Suprapubic skin (tissue), 3 donors: ENCODE results near the gene CBS.

Experiments
- CTCF ChIP-seq, 2 donors: fragments of 200-600 bp in 1 of 2; fragments of 450-650 bp in 1 of 2; sonication (generic) in 1 of 2; IDR thresholded peaks; one replicate each; pipeline ENCODE4 v1.5.1; 2016 to 2019; ENCODE audit warnings: antibody characterized with exemption in 2 of 2, mild to moderate bottlenecking in 1 of 2, moderate library complexity in 1 of 2
- EP300 ChIP-seq: sonication (generic); formaldehyde crosslinking; IDR thresholded peaks from one replicate; pipeline ENCODE4 v1.6.1; 2017; ENCODE audit warnings: antibody characterized with exemption
- POLR2A ChIP-seq, 2 donors: fragments of 450-650 bp; IDR thresholded peaks; one replicate each; pipeline ENCODE4 v1.6.1; 2017; ENCODE audit warnings: antibody characterized with exemption in 2 of 2, mild to moderate bottlenecking in 2 of 2, moderate library complexity in 2 of 2

DNA sequence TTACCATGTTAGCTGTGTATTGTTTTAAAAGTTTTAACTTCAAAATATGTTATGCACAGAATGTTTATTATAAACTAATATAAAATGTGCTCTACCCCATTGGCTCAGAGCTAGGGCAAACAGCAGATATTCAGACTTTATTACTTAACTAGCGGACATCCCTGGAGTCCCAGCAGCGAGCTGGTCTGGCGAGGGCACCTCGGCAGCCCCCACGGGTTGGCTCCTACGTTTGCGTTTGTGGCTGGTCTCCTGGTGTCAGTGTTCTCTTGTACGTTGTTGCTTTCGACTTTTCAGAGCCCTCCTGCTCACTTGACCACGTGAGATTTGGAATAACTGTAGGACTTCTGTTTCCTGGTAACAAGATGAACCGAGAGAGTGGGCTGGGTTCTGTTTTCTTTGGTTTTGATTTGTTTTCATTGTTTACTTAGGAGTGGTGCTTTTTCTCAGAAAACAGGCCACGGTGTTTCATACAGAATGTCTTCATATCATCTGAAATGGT lies 44.5 kb downstream of the CBS start:
- TF ChIP-seq POLR2A (IDR thresholded peaks at IDR 0.05) (no peak), CTCF (IDR thresholded peaks at IDR 0.05) (no peak), EP300 (no peak)
